Neuronal stem cell (in vitro differentiated cells): Measurements from ENCODE around the gene FMN1.

Experiments used
- DNase-seq: peaks from one replicate; pipeline ENCODE4 v3.0.0-alpha.2; 2013; ENCODE audit warnings: low spot score
- H2AFZ ChIP-seq: one replicate; pipeline ENCODE4 v1.6.1; 2013; ENCODE audit warnings: mild to moderate bottlenecking, low read length, inconsistent platforms
- H2AK5ac ChIP-seq: 2 replicates; pipeline ENCODE4 v1.6.1; 2013; ENCODE audit warnings: low read depth, mild to moderate bottlenecking, inconsistent platforms, low read length, moderate library complexity, mixed read lengths
- H2BK120ac ChIP-seq: 2 replicates; pipeline ENCODE4 v1.6.1; 2013; ENCODE audit warnings: low read depth, mild to moderate bottlenecking, inconsistent platforms, low read length, moderate library complexity, mixed read lengths
- H2BK12ac ChIP-seq: one replicate; pipeline ENCODE4 v1.6.1; 2013; ENCODE audit warnings: low read length, inconsistent platforms
- H2BK15ac ChIP-seq: 2 replicates; pipeline ENCODE4 v1.6.1; 2013; ENCODE audit warnings: mild to moderate bottlenecking, low read length, inconsistent platforms, mixed read lengths
- H2BK5ac ChIP-seq: one replicate; pipeline ENCODE4 v1.6.1; 2013; ENCODE audit warnings: inconsistent platforms, mild to moderate bottlenecking, low read length, moderate library complexity
- H3K14ac ChIP-seq: one replicate; pipeline ENCODE4 v1.6.1; 2013; ENCODE audit warnings: low read length, inconsistent platforms
- H3K18ac ChIP-seq: 2 replicates; pipeline ENCODE4 v1.6.1; 2013; ENCODE audit warnings: low read length, inconsistent platforms
- H3K23ac ChIP-seq: 2 replicates; pipeline ENCODE4 v1.6.1; 2013; ENCODE audit warnings: low read depth, mild to moderate bottlenecking, mixed read lengths, low read length, inconsistent platforms; ENCODE audit not compliant: poor library complexity
- H3K27ac ChIP-seq: replicated peaks from 3 replicates; pipeline ENCODE4 v1.5.1; 2013; ENCODE audit warnings: low read length, inconsistent platforms
- H3K27me3 ChIP-seq, 3 experiments: 2 replicates each; pipeline ENCODE4 v1.6.1; 2013; ENCODE audit warnings: low read length in 3 of 3, mild to moderate bottlenecking in 2 of 3, inconsistent platforms in 1 of 3, low read depth in 1 of 3, mixed read lengths in 1 of 3, moderate library complexity in 1 of 3; ENCODE audit not compliant: control insufficient read depth in 3 of 3, insufficient read depth in 3 of 3
- H3K36me3 ChIP-seq, 2 donors: replicated peaks in 1 of 2; 2 replicates each; pipeline ENCODE4 v1.6.1; 2013; ENCODE audit warnings: low read length in 2 of 2; ENCODE audit not compliant: control insufficient read depth in 2 of 2, insufficient read depth in 2 of 2
- H3K4ac ChIP-seq: 2 replicates; pipeline ENCODE4 v1.6.1; 2013; ENCODE audit warnings: inconsistent platforms, mild to moderate bottlenecking, low read length, moderate library complexity
- H3K4me1 ChIP-seq, 2 donors: 1 replicate in 1 of 2; 2 replicates in 1 of 2; pipeline ENCODE4 v1.6.1; 2013; ENCODE audit warnings: low read length in 2 of 2, low read depth in 1 of 2; ENCODE audit not compliant: control insufficient read depth in 2 of 2, insufficient read depth in 1 of 2
- H3K4me2 ChIP-seq: one replicate; pipeline ENCODE4 v1.6.1; 2013; ENCODE audit warnings: mild to moderate bottlenecking, low read length, inconsistent platforms; ENCODE audit not compliant: insufficient read depth, poor library complexity, severe bottlenecking
- H3K4me3 ChIP-seq, 2 donors: 2 replicates each; pipeline ENCODE4 v1.5.1; 2013; ENCODE audit warnings: low read length in 2 of 2, mild to moderate bottlenecking in 2 of 2, inconsistent platforms in 1 of 2, moderate library complexity in 1 of 2
- H3K79me1 ChIP-seq: one replicate; pipeline ENCODE4 v1.6.1; 2013; ENCODE audit warnings: low read depth, mild to moderate bottlenecking, inconsistent platforms, low read length, moderate library complexity
- H3K9ac ChIP-seq: one replicate; pipeline ENCODE4 v1.6.1; 2013; ENCODE audit warnings: mild to moderate bottlenecking, low read depth, low read length, inconsistent platforms; ENCODE audit not compliant: poor library complexity
- H3K9me3 ChIP-seq, 2 donors: replicated peaks in 1 of 2; 2 replicates each; pipeline versions ENCODE3 to v1.6.1; 2013; ENCODE audit warnings: low read length in 2 of 2, mild to moderate bottlenecking in 2 of 2, inconsistent platforms in 1 of 2, low read depth in 1 of 2, mixed read lengths in 1 of 2, moderate library complexity in 1 of 2; ENCODE audit not compliant: control insufficient read depth in 2 of 2, insufficient read depth in 1 of 2
- H4K8ac ChIP-seq: one replicate; pipeline ENCODE4 v1.6.1; 2013; ENCODE audit warnings: low read depth, mild to moderate bottlenecking, inconsistent platforms, low read length, moderate library complexity
- H4K91ac ChIP-seq: one replicate; pipeline ENCODE4 v1.6.1; 2013; ENCODE audit warnings: low read length, low read depth, mild to moderate bottlenecking, inconsistent platforms; ENCODE audit not compliant: poor library complexity
- WGBS, 2 donors: extraction: QIAGEN DNeasy Blood & Tissue Kit; methylation state at CpG; one replicate each; pipeline ENCODE4 v1.1.7; 2013; ENCODE audit warnings: missing lambda C conversion rate in 2 of 2, mixed read lengths in 1 of 2; ENCODE audit not compliant: insufficient read length in 2 of 2, insufficient replicate concordance in 1 of 2; ENCODE audit errors: extremely low coverage in 2 of 2; 5-methylcytosine and 5-hydroxymethylcytosine counted together

The FMN1 gene

GRCh38 chr15:32965897-32966296 lies 228.6 kb downstream of the FMN1 start:
- H3K27me3 ChIP-seq: no peaks in the 10 kb centered on the region
- no peak overlapping the region for H3K4me2 ChIP-seq
- no peaks in the 10 kb centered on the region for H3K36me3 ChIP-seq
- H3K4ac ChIP-seq: no peak overlapping the region
- no peak overlapping the region for H3K4me3 ChIP-seq
- H2AFZ ChIP-seq: no peak overlapping the region
- no peaks in the 10 kb centered on the region for H3K9me3 ChIP-seq
- no peak overlapping the region for H2BK12ac ChIP-seq
- no peak overlapping the region for H3K9ac ChIP-seq
- H2BK5ac ChIP-seq: no peak overlapping the region
- H3K27ac ChIP-seq: no peak overlapping the region
- H2AK5ac ChIP-seq: no peak overlapping the region
- no peak overlapping the region for H2BK15ac ChIP-seq
- H3K79me1 ChIP-seq: no peaks in the 10 kb centered on the region
- H3K14ac ChIP-seq: no peak overlapping the region
- no peak overlapping the region for H4K8ac ChIP-seq
- H3K4me1 ChIP-seq: no peaks in the 10 kb centered on the region
- no peak overlapping the region for H3K23ac ChIP-seq
- H4K91ac ChIP-seq: no peak overlapping the region
- WGBS, 2 donors: no CpG with 5 or more reads among the region's 6 CpGs
- no peak overlapping the region for H2BK120ac ChIP-seq
- no peak overlapping the region for H3K18ac ChIP-seq
- no peak for DNase-seq

DNA sequence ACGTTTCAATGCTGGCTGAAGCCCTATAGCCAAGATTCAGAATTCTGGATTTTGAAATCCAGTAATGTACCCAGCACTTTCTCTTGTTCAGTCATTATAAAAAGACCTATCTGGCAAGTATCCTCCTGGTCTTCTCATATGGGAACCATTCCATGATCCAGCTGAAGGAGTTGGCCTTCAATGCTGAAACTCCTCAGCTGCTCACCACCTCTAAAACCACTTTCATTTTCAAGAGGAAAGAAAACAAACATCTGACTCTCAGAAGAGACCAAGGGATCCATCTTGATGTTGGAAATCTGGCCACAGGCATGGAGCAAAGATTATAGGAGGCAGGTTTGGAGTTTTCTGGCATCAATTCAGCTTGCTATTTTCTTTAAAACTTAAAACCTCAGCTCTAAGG lies 235.4 kb downstream of the FMN1 start:
- H2BK15ac ChIP-seq: no peak overlapping the region
- no peak overlapping the region for H2BK5ac ChIP-seq
- no peak overlapping the region for H4K91ac ChIP-seq
- no peak overlapping the region for H3K14ac ChIP-seq
- no peak overlapping the region for H3K4me3 ChIP-seq
- no peak overlapping the region for H3K27ac ChIP-seq
- H3K27me3 ChIP-seq: no peaks in the 10 kb centered on the region
- H3K23ac ChIP-seq: no peak overlapping the region
- no peak overlapping the region for H3K4ac ChIP-seq
- no peak overlapping the region for H4K8ac ChIP-seq
- no peaks in the 10 kb centered on the region for H3K9me3 ChIP-seq
- H2AFZ ChIP-seq: peak overlapping the region; percentile 1
- H2BK12ac ChIP-seq: no peak overlapping the region
- no peaks in the 10 kb centered on the region for H3K79me1 ChIP-seq
- no peaks in the 10 kb centered on the region for H3K36me3 ChIP-seq
- no CpG with 5 or more reads among the region's 1 CpG for WGBS, 2 donors
- no peak overlapping the region for H2BK120ac ChIP-seq
- no peak overlapping the region for H2AK5ac ChIP-seq
- no peak overlapping the region for H3K18ac ChIP-seq
- no peak overlapping the region for H3K4me2 ChIP-seq
- H3K9ac ChIP-seq: no peak overlapping the region
- no peaks in the 10 kb centered on the region for H3K4me1 ChIP-seq
- DNase-seq: no peak

DNA sequence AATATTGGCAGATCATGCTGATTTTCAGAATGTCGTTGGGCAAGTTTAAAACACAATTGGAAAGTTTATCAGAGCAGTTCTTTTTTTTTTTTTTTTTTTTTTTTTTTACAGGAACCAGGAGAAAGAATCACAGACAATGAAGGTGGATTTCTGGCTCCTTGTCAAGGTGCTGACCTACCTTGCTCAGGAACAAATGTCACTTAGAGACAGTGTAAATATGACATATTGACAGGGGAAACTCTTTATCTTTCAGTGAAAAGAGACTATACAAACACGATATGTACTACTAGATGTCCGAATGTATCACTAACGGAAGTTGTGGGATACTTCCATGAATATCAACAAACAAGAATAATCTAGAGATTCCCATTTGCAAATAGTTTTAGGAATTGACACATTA lies 237.3 kb downstream of the FMN1 start:
- Histone ChIP-seq H3K18ac (no peak overlapping the region), H2BK120ac (no peak overlapping the region), H3K4ac (no peak overlapping the region), H3K23ac (no peak overlapping the region), H4K8ac (no peak overlapping the region), H3K9ac (no peak overlapping the region), H2AK5ac (no peak overlapping the region), H2BK15ac (no peak overlapping the region), H3K4me2 (no peak overlapping the region), H3K4me3 (no peak overlapping the region), H3K36me3 (no peaks in the 10 kb centered on the region), H3K27ac (no peak overlapping the region), H3K27me3 (no peaks in the 10 kb centered on the region), H2BK5ac (no peak overlapping the region), H4K91ac (no peak overlapping the region), H2AFZ (no peak overlapping the region), H3K14ac (no peak overlapping the region), H2BK12ac (no peak overlapping the region), H3K79me1 (no peaks in the 10 kb centered on the region), H3K9me3 (no peaks in the 10 kb centered on the region), H3K4me1 (peaks cover 8 to 12% of the 10 kb centered on the region in 2 donors)
- no CpG with 5 or more reads among the region's 4 CpGs for WGBS, 2 donors
- DNase-seq: no peak

GRCh38 chr15:32956711-32957110 lies 237.8 kb downstream of the FMN1 start:
- Histone ChIP-seq H3K9ac (no peak overlapping the region), H2BK12ac (no peak overlapping the region), H3K18ac (no peak overlapping the region), H2BK5ac (no peak overlapping the region), H3K4ac (no peak overlapping the region), H3K27ac (no peak overlapping the region), H3K9me3 (no peaks in the 10 kb centered on the region), H2AFZ (no peak overlapping the region), H3K27me3 (no peaks in the 10 kb centered on the region), H3K4me1 (peaks cover 8 to 12% of the 10 kb centered on the region in 2 donors), H3K4me3 (no peak overlapping the region), H4K91ac (no peak overlapping the region), H3K79me1 (no peaks in the 10 kb centered on the region), H2BK120ac (no peak overlapping the region), H2BK15ac (no peak overlapping the region), H3K4me2 (no peak overlapping the region), H2AK5ac (no peak overlapping the region), H3K14ac (no peak overlapping the region), H3K36me3 (no peaks in the 10 kb centered on the region), H3K23ac (no peak overlapping the region), H4K8ac (no peak overlapping the region)
- no CpG with 5 or more reads among the region's 2 CpGs for WGBS, 2 donors
- DNase-seq: no peak
